Ishikawa (cell line): Measurements from ENCODE around the gene PF4V1.

ENCODE experiments used
- EGR1 ChIP-seq: IDR thresholded peaks from 2 replicates; pipeline ENCODE4 v1.6.1; 2012
- EP300 ChIP-seq: IDR thresholded peaks from 2 replicates; pipeline ENCODE4 v1.6.1; 2012; ENCODE audit warnings: borderline replicate concordance
- FOXM1 ChIP-seq: IDR thresholded peaks from 2 replicates; pipeline ENCODE4 v1.6.1; 2012; ENCODE audit warnings: low read depth, borderline replicate concordance
- NFIC ChIP-seq: IDR thresholded peaks from 2 replicates; pipeline ENCODE4 v1.6.1; 2012
- TAF1 ChIP-seq: IDR thresholded peaks from 2 replicates; pipeline ENCODE4 v1.6.1; 2012; ENCODE audit warnings: low read depth, mild to moderate bottlenecking
- TF ChIP-seq, protein P1 (sequence below): IDR thresholded peaks from 2 replicates; pipeline ENCODE4 v1.6.1; 2012

DNA sequence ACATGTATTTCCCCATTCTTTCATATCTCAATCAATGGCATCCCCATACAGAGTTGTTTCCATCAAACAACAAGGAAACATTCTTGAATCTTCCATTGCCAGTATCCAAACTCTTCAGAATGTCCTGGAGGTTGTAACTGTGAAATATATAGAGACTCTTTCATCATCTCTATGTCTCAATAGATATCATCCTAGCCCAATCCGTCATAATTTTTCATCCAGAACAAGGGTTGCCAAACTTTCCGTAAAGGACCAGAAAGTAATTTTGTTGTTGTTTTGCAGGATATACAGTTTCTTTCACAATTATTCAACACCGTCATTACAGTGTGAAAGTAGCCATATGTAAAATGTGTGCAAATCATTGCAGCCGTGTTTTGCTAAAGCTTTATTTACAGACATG, 31.8 kb upstream of the PF4V1 start:
- TF ChIP-seq TAF1 = no peak
- TF ChIP-seq, protein P1, sequence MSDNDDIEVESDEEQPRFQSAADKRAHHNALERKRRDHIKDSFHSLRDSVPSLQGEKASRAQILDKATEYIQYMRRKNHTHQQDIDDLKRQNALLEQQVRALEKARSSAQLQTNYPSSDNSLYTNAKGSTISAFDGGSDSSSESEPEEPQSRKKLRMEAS = no peak
- TF ChIP-seq EP300 = no peak
- TF ChIP-seq FOXM1 = no peak
- TF ChIP-seq EGR1 = no peak
- no peak for TF ChIP-seq NFIC
